Sigmoid colon (tissue), 7 donors: Measurements from ENCODE around the gene MACROD2. TPM values are rescaled to one million over a fixed set of nuclear protein-coding genes. Genes with fewer than 3 reads are reported as not detected.

Experiments used
- DNase-seq: peaks from one replicate; pipeline ENCODE4 v3.0.0-alpha.2; 2019
- H3K27ac ChIP-seq, 4 donors: fragments of 200-600 bp; sonication (generic); one replicate each; pipeline ENCODE4 v1.5.1; 2016 to 2019; ENCODE audit warnings: mild to moderate bottlenecking in 1 of 4
- H3K27me3 ChIP-seq, 3 donors: fragments of 200-600 bp; sonication (generic); one replicate each; pipeline ENCODE4 v1.5.1; 2019; ENCODE audit warnings: mild to moderate bottlenecking in 1 of 3
- H3K36me3 ChIP-seq, 4 donors: fragments of 200-600 bp; sonication (generic); one replicate each; pipeline ENCODE4 v1.5.1; 2016 to 2019
- H3K4me1 ChIP-seq, 4 donors: fragments of 200-600 bp; sonication (generic); one replicate each; pipeline ENCODE4 v1.5.1; 2017 to 2019
- H3K4me3 ChIP-seq, 4 donors: fragments of 200-600 bp; sonication (generic); one replicate each; pipeline ENCODE4 v1.5.1; 2017 to 2019; ENCODE audit warnings: mild to moderate bottlenecking in 2 of 4, moderate library complexity in 1 of 4
- H3K9me3 ChIP-seq, 4 donors: fragments of 200-600 bp in 3 of 4; sonication (generic) in 3 of 4; one replicate each; pipeline versions ENCODE4 v1.5.1 to v1.6.1; 2013 to 2019
- CTCF ChIP-seq, 4 experiments: fragments of 450-650 bp in 3 of 4; fragments of 200-600 bp in 1 of 4; IDR thresholded peaks; one replicate each; pipeline ENCODE4 v1.5.1; 2016 to 2019; ENCODE audit warnings: antibody characterized with exemption in 4 of 4, mild to moderate bottlenecking in 3 of 4, moderate library complexity in 2 of 4
- EP300 ChIP-seq, 4 donors: sonication (generic); formaldehyde crosslinking; IDR thresholded peaks; one replicate each; pipeline ENCODE4 v1.6.1; 2017; ENCODE audit warnings: antibody characterized with exemption in 4 of 4
- POLR2A ChIP-seq, 2 donors: fragments of 450-650 bp; IDR thresholded peaks; one replicate each; pipeline ENCODE4 v1.6.1; 2016; ENCODE audit warnings: antibody characterized with exemption in 2 of 2, mild to moderate bottlenecking in 2 of 2, moderate library complexity in 2 of 2
- POLR2AphosphoS5 ChIP-seq, 4 donors: sonication (generic); formaldehyde crosslinking; IDR thresholded peaks; one replicate each; pipeline ENCODE4 v1.6.1; 2017; ENCODE audit warnings: antibody characterized with exemption in 4 of 4
- WGBS, 2 donors: extraction: QIAGEN DNeasy Blood & Tissue Kit; methylation state at CpG; one replicate each; pipeline ENCODE4 v1.1.7; 2013; 5-methylcytosine and 5-hydroxymethylcytosine counted together
- intact Hi-C: fragments of 100-400 bp; cut with DNase I; formaldehyde crosslinking; loops from one replicate; pipeline ENCODE4 v1.15.1; 2023
- polyA plus RNA-seq, 3 donors: library from polyadenylated mRNA; stranded (reverse); fragments of 200-250 nt; gene quantifications; one replicate each; pipeline ENCODE4 v1.2.3, GENCODE V29; 2013
- total RNA-seq, 4 donors: library from RNA; depleted of rRNA; stranded (reverse); fragments of >200 nt; gene quantifications; one replicate each; pipeline ENCODE4 v1.1.0, GENCODE V29; 2016
- donor health status: healthy with polysubstance abuse.
- donor health status: Bipolar disorder and iron deficiency.
- donor health status: healthy.

The MACROD2 gene
- total and polyA plus RNA-seq, 7 donors, result 1.2 to 22.4 (median 5.8) TPM

GRCh38 chr20:16059841-16060240, 2064.5 kb downstream of the MACROD2 start:
- WGBS, 2 donors, result 79 to 86% methylated on average over 2 of the region's 2 CpGs
- TF ChIP-seq POLR2AphosphoS5 (IDR thresholded peaks at IDR 0.05), result no peak
- no peak for TF ChIP-seq POLR2A (IDR thresholded peaks at IDR 0.05)
- no peak for TF ChIP-seq CTCF (IDR thresholded peaks at IDR 0.05)
- TF ChIP-seq EP300 (IDR thresholded peaks at IDR 0.05), result no peak
- intact Hi-C loops, result no loop called here

GRCh38 chr20:16061351-16061750, 2066.0 kb downstream of the MACROD2 start:
- intact Hi-C loops, result no loop called here
- TF ChIP-seq CTCF (IDR thresholded peaks at IDR 0.05) (no peak), POLR2AphosphoS5 (IDR thresholded peaks at IDR 0.05) (no peak), EP300 (IDR thresholded peaks at IDR 0.05) (no peak), POLR2A (IDR thresholded peaks at IDR 0.05) (no peak)
- 25 to 70% methylated on average over 7 of the region's 7 CpGs for WGBS, 2 donors
- peaks cover 0 to 17% (median 7%) of the 10 kb centered on the region in 4 donors for H3K4me1 ChIP-seq
- no peaks in the 10 kb centered on the region for H3K27me3 ChIP-seq
- H3K9me3 ChIP-seq, result no peaks in the 10 kb centered on the region
- DNase-seq, result no peak
- H3K36me3 ChIP-seq, result no peaks in the 10 kb centered on the region
- no peak overlapping the region for H3K4me3 ChIP-seq
- no peak overlapping the region for H3K27ac ChIP-seq

More at GRCh38 chr20:16059841-16060240, 2064.5 kb downstream of the MACROD2 start:
- no peaks in the 10 kb centered on the region for H3K27me3 ChIP-seq
- H3K4me1 ChIP-seq, result peaks cover 0 to 12% (median 3%) of the 10 kb centered on the region in 4 donors
- H3K4me3 ChIP-seq, result no peak overlapping the region
- no peaks in the 10 kb centered on the region for H3K36me3 ChIP-seq
- H3K27ac ChIP-seq, result no peak overlapping the region
- H3K9me3 ChIP-seq, result no peaks in the 10 kb centered on the region
- DNase-seq, result no peak

- no peak for DNase-seq
- Histone ChIP-seq H3K4me3 (no peak overlapping the region), H3K9me3 (no peaks in the 10 kb centered on the region), H3K36me3 (no peaks in the 10 kb centered on the region), H3K27me3 (no peaks in the 10 kb centered on the region), H3K27ac (no peak overlapping the region), H3K4me1 (peaks cover 0 to 17% (median 7%) of the 10 kb centered on the region in 4 donors)
- WGBS, 2 donors, result 51 to 66% methylated on average over 10 of the region's 10 CpGs
- intact Hi-C loops, result no loop called here
- TF ChIP-seq EP300 (IDR thresholded peaks at IDR 0.05), result no peak
- no peak for TF ChIP-seq POLR2AphosphoS5 (IDR thresholded peaks at IDR 0.05)
These were observed 2067.6 kb downstream of the MACROD2 start for GRCh38 chr20:16062661-16063581.

- intact Hi-C loops, result no loop called here
- TF ChIP-seq POLR2A (IDR thresholded peaks at IDR 0.05), result no peak
- no peak for TF ChIP-seq EP300 (IDR thresholded peaks at IDR 0.05)
- no peak for TF ChIP-seq CTCF (IDR thresholded peaks at IDR 0.05)
- TF ChIP-seq POLR2AphosphoS5 (IDR thresholded peaks at IDR 0.05), result no peak
- no peak overlapping the region for H3K27ac ChIP-seq
- H3K27me3 ChIP-seq, result no peaks in the 10 kb centered on the region
- H3K4me1 ChIP-seq, result peaks cover 0 to 17% (median 7%) of the 10 kb centered on the region in 4 donors
- DNase-seq, result no peak
- H3K4me3 ChIP-seq, result no peak overlapping the region
- H3K9me3 ChIP-seq, result no peaks in the 10 kb centered on the region
- no peaks in the 10 kb centered on the region for H3K36me3 ChIP-seq
- 67 to 80% methylated on average over 2 of the region's 2 CpGs for WGBS, 2 donors
These were observed 2068.6 kb downstream of the MACROD2 start for GRCh38 chr20:16063881-16064280.

GRCh38 chr20:16064989-16065707, 2069.8 kb downstream of the MACROD2 start:
- Histone ChIP-seq H3K36me3 (no peaks in the 10 kb centered on the region), H3K27ac (no peak overlapping the region), H3K4me3 (no peak overlapping the region), H3K27me3 (no peaks in the 10 kb centered on the region), H3K9me3 (no peaks in the 10 kb centered on the region), H3K4me1 (peaks cover 0 to 17% (median 7%) of the 10 kb centered on the region in 4 donors)
- TF ChIP-seq POLR2AphosphoS5 (IDR thresholded peaks at IDR 0.05) (no peak), POLR2A (IDR thresholded peaks at IDR 0.05) (no peak), CTCF (IDR thresholded peaks at IDR 0.05) (no peak), EP300 (IDR thresholded peaks at IDR 0.05) (no peak)
- intact Hi-C loops, result no loop called here
- no peak for DNase-seq
- 58 to 73% methylated on average over 3 of the region's 3 CpGs for WGBS, 2 donors
